AG04449 (cell line): ENCODE measurements around the gene DSG1.

Experiments used
- CTCF ChIA-PET: fragments of 350-600 bp; formaldehyde crosslinking; extraction: SDS; loops from one replicate; lab custom pipeline; 2021; ENCODE audit warnings: antibody characterized with exemption; lab: Yijun Ruan, JAX
- POLR2A ChIA-PET: fragments of 400-600, 350-600 bp; formaldehyde crosslinking; extraction: SDS; loops from one replicate; lab custom pipeline; 2020; ENCODE audit warnings: antibody characterized with exemption, inconsistent platforms; lab: Yijun Ruan, JAX
- DNase-seq: peaks from one replicate; pipeline ENCODE4 v3.0.0-alpha.2; 2010; ENCODE audit warnings: low read depth, low spot score
- H3K4me3 ChIP-seq: 2 replicates; pipeline ENCODE4 v1.5.1; 2011; ENCODE audit warnings: low read depth, mild to moderate bottlenecking, control low read depth, low read length
- CTCF ChIP-seq: IDR thresholded peaks from one replicate; pipeline ENCODE4 v1.5.1; 2011; ENCODE audit warnings: mild to moderate bottlenecking, moderate library complexity, low read length, control low read depth, inconsistent platforms; ENCODE audit not compliant: insufficient read depth; ENCODE audit errors: missing control alignments

DSG1 gene

DNA sequence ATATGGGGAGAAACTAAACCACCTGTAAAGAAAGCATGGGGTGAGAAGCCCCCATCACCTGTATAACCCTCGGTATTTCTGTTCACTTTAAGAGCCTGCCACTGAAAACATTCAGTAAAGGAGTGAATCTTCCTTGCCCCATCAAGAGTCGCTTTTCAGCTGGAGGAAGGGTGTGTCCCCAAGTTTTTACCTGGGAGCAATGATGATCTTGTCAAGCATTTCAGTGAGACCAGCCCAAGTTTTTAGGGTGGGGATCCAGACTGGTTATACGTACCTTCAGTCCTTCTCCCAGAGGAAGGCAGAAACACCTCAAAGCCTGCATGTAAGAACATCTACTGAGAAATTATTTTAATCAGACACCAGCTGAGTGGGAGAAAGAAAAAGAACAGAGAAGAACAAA is at the start of gene DSG1:
Gene DSG1 (plus strand): TSS at position 301 of the 400 bp plus-strand sequence. CDS start 141 bp downstream, outside the sequence.
- ChIA-PET CTCF (no interaction called here), POLR2A (no interaction called here)
- TF ChIP-seq CTCF, result no peak
- DNase-seq, result no peak
- no peak within 1 kb of the TSS for H3K4me3 ChIP-seq

- TF ChIP-seq CTCF, result no peak
- no peak overlapping the region for H3K4me3 ChIP-seq
- CTCF ChIA-PET, result no interaction called here
- POLR2A ChIA-PET, result no interaction called here
- DNase-seq, result no peak
Observed at GRCh38 chr18:31268985-31269406, 49.0 kb upstream of the DSG1 start.

DNA sequence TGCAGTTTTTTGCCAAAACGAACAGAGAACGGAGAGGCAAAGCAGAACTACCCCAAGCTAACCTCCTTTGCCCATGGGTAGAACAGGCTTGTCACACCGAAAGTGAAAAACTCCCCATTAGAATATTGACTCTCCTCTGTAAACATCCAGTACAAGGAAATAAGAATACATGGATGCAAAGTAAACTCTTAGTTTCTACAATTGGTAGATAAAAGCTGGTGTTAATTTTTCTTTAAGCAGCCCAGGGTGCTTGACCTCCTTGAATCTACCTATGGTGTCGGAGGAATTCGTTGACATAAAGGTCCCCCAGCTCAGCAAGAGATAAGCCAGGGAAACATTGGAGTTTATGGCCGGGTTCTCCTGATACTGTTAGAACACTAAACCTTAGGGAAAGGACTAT is 48.4 kb upstream of the DSG1 start:
- ChIA-PET CTCF (no interaction called here), POLR2A (no interaction called here)
- no peak for TF ChIP-seq CTCF
- no peak overlapping the region for H3K4me3 ChIP-seq
- no peak for DNase-seq

DNA sequence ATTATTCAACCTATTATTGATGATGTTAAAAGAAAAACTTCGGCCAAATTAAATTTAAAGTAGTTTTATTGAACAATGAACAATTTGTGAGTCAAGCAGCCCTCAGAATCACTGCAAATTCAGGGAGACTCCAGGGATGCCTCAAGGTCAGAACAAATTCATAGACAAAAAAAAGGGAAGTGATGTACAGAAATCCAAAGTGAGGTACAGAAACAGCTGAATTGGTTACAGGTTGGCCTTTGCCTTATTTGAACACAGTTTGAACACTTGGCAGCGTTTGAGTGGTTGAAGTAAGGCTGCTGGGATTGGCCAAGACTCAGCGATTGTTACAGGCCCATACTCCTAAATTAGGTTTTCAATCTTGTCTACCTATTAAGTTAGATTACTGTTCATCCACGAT is 47.4 kb upstream of the DSG1 start:
- TF ChIP-seq CTCF, result no peak
- ChIA-PET CTCF (no interaction called here), POLR2A (no interaction called here)
- DNase-seq, result no peak
- no peak overlapping the region for H3K4me3 ChIP-seq

GRCh38 chr18:31273812-31274527 is 44.0 kb upstream of the DSG1 start:
- no peak for TF ChIP-seq CTCF
- DNase-seq, result no peak
- no peak overlapping the region for H3K4me3 ChIP-seq
- ChIA-PET CTCF (no interaction called here), POLR2A (no interaction called here)

- POLR2A ChIA-PET, result no interaction called here
- H3K4me3 ChIP-seq, result no peak overlapping the region
- TF ChIP-seq CTCF, result no peak
- DNase-seq, result no peak
- CTCF ChIA-PET, result no interaction called here
Observed at GRCh38 chr18:31274931-31275330, 43.0 kb upstream of the DSG1 start.
